Measurements from ENCODE around the gene KCNK15.

Gene KCNK15

GRCh38 chr20:44715499-44716308, 30.0 kb upstream of the KCNK15 start:
- DNase-seq = no peak

- no peak for DNase-seq
These were observed 29.2 kb upstream of the KCNK15 start for GRCh38 chr20:44716309-44717106.

DNA sequence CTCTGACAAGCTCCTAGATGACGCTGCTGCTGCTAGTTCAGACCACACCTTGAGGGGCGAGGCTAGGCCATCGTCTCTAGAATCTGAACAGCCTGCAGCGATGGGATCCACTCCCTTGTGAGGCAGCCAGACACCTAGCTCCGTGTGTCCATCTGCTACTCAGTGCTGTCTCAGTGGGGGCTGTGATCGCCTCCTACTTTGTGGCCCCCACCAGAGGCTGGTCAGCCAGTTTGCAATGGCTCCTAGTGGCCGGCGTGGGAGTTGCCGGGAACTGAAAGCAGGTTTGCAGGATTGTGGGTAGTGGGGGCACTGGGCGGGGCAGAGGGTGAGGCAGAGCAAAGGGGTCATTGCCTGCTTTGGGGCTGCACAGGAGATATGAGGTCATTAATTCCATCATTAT, 27.7 kb upstream of the KCNK15 start:
- no peak for DNase-seq

GRCh38 chr20:44719841-44720240, 25.8 kb upstream of the KCNK15 start:
- no peak for DNase-seq

DNA sequence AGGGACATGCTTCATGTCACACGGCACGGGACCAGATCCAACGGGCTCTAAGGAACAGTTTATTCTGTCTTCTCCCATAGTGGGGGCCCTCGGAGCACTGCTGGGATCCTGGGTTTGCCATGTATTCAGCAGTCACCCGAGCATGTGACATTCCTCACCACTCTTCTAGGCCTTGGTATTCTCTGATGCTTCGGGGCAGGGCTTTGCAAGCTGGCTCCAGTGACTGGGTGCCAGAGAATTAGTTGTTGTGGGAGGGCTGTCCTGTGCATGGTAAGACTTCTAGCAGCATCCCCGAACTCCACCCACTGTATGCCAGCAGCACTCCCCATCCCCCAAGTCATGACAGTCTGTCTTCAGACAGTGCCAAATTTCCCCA, 25.1 kb upstream of the KCNK15 start:
- DNase-seq = no peak

GRCh38 chr20:44720997-44721784, 24.5 kb upstream of the KCNK15 start:
- DNase-seq = no peak

- no peak for DNase-seq
These were observed 23.9 kb upstream of the KCNK15 start for GRCh38 chr20:44721785-44722054.

DNA sequence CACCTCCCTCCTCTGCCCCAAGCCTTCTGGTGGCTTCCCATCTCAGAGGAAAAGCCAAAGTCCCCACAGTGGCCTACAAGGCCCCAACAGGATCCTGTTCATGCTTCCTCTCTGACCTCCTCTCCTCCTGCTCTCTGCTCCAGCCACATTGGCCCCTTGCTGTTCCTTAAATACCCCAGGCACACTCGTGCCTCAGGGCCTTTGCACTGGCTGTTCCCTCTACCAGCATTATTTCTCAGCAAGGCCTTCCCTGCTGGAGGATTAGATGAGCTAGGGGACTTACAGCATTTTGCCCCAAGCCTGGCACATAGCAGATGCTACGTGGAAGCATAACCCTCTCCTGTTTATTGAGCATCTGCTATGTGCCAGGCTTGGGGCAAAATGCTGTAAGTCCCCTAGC, 22.7 kb upstream of the KCNK15 start:
- no peak for DNase-seq

- no peak for DNase-seq
These were observed 22.3 kb upstream of the KCNK15 start for GRCh38 chr20:44723391-44723790.

DNA sequence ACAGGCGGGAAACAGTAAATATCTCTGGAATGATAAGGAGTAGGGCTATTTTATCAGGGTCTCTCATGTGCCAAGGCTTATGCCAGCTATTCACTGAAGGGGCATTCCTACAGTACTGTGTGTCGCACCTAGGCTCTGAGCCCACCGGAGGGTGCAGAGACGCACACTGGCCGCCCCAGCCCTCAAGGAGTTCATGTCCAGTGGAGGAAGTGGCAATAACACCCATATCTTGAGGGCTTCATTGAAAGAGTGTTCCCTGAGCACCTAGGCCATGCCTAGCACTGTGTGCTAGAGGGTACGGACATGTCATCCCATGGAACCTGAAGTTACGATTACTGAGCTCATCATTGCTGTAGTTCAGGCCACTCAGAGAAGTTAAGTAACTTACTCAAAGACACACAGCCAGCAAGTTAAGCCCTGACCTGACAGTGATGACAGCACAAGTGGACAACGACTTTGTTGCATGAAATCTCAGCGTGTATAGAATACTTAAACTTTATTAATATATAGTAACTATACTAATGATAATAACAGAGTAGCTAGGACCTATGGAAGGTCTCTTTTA, 21.8 kb upstream of the KCNK15 start:
- no peak for DNase-seq

- DNase-seq = no peak
These were observed 21.1 kb upstream of the KCNK15 start for GRCh38 chr20:44724423-44725091.

DNA sequence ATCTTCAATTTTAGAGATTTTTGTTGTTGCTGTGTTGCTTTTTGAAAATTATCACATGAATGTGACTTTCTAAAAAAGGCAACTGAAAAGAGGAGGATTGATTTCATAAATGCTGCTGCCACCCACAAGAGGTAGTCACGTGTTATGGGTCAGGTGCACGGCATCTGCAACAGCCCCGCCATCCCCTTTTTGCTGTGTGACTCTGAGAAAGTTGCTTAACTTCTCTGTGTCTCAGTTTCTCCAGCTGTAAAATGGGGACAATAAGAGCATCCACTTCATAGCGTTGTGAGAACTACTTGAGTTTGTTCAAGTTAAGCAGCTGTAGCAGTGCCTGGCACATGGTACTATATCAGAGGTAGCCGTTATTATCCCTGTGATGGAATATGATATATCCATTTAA, 19.8 kb upstream of the KCNK15 start:
- DNase-seq = no peak

- no peak for DNase-seq
These were observed 18.6 kb upstream of the KCNK15 start for GRCh38 chr20:44727039-44727438.

DNA sequence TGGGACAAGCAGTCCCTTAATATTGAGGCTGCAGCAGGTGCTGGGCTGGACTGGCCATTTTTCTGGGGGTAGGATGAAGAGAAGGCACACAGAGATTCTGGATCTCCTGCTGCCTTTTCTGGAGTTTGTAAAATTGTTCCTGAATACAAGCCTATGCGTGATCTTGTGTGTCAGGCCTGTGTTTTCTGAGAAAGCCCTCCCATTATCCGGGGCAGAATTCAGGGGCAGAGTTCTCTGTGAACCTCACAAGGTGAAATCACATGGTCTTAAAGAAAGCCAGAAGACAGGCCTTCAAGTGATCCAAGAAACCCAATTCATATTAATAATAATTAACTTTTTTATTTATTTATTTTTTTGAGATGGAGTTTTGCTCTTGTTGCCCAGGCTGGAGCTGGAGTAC, 18.0 kb upstream of the KCNK15 start:
- DNase-seq = no peak

DNA sequence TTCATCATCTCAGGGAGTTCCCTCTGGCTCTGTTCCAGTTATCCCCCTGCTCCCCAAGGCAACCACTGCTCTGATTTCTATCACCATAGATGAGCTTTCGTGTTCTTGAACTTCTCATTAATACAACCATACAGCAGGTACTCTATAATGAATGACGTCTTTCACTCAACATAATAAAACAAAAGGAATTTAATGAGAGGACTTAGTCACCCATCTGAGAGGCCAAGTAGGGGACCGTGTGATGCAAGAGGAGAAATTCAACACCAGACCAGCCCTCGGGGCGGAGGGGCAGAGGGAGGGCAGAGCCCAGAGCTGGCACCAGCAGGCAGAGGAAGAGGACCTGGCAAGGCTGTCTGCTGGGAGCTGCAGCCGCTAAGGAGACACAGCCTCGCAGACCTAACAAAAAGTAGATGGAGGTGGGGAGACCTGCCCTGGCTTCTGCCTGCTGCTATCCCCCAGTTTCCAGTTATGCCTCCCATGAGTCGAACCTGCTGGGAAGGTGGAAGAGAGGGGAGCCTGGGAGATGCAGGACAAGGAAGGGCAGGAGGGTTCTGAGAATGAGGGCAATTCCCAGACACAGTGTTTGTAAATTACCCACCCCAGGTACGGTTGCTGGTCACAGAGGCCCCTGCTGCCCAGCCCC, 16.7 kb upstream of the KCNK15 start:
- no peak for DNase-seq

DNA sequence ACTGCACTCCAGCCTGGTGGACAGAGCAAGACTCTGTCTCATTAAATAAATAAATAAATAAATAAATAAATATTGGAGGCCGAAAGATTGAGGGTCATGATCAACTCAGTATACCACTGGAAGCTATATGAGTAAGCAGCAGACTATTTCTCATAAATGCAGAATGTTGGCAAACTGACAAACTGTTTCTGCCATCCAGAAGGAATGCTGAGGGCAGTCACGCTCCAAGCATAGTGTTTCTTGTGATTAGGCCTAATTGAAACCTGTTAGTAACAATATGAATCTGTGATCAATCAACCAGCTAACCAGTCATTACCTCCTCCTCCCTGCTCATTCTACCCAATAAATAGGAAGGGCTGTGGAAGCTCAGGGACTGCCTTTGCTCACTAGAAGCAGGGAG, 15.2 kb upstream of the KCNK15 start:
- no peak for DNase-seq

GRCh38 chr20:44731657-44732056, 14.0 kb upstream of the KCNK15 start:
- no peak for DNase-seq

GRCh38 chr20:44732327-44732726, 13.3 kb upstream of the KCNK15 start:
- DNase-seq = no peak

DNA sequence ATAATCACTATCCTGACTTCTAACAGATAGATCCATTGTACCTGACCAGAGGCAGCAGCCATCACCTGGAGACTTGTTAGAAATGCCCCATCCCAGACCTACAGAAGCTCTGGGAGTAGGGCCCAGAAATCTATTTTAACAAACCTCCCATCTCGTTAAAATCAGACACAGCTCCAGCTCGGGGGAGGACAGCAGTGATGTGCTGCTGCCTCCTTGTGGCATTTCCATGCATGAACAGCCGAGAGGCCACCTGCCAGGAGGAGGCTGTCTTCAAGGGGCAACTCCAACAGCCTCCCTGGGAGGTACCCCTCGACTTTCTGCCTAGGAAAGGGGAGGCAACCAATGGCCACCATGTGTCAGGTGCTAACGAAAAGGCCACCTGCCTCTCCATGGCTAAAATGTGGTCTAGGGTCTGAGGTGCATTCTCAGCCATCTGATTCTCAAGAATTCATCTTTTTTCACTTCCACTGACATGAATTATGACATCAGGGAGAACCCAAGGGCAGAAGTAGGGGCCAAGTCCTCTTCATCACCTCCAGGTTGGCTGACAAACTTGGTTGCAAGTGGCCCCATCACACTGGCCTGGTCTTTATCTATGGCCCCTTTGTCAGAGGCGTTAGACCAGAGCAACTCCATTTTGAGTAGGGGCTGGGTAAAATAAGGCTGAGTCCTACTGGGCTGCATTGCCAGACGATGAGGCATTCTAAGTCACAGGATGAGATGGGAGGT, 12.2 kb upstream of the KCNK15 start:
- no peak for DNase-seq

GRCh38 chr20:44734938-44735337, 10.7 kb upstream of the KCNK15 start:
- no peak for DNase-seq

DNA sequence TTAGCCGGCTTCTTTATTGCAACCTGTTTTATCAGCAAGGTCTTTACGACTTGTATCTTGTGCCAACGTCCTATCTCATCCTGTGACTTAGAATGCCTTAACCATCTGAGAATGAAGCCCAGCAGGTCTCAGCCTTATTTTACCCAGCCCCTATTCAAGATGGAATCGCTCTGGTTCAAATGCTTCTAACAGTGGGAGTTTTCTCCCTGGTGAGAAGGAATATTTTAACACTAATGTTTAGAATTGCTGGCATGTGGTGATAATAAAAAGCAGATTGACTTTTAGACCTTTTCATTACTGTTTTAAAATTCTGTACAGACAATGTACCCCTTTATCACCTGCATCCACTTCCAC, 9.9 kb upstream of the KCNK15 start:
- DNase-seq = no peak
